Measurements from ENCODE around the gene KPTN.
A peak's percentile ranks its signal among the peaks of the same experiment; 100 is the strongest.

Gene KPTN

DNA sequence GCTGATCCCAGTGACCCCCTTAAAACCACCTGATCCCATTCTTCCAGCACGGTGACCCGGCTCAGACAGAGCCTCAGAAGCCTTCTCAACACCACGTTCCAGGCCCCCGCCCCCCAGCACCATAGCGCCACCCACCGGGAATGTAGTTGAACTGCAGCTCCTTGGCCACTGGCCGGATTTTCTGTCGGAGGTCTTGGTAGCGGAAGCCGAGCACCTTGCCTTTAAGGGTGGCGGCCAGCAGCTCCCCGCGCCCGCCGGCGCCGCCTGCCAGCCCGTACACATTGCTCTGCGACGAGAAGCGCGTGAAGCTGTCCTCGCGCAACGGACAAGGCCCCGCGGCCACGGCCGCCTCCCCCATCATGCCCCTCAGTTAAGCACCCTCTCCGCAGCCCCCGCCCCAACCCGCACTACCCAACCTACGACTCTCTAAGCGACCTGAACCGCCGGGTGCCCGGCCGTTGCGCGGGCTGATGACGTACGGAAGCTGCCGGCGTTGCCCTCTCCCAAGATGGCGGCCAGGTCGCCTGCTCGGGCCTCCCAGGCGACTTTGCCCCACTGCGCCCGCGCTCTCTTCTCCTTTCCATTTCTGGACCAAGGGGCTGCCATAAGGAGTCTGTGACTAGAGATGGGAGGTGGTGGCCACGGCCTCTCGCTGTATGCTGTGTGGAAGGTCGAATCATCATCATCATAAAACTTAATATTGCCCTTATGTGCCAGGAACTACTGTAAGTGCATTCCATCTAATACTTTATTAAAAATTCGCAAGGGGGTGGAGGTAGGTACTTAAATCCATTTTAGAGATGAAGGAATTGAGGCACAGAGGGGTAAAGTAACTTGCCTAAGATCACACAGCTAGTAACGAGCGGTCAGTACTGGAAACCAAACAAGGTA, at the start of gene KPTN:
KPTN (minus strand) TSS at position 420 of the 891 bp plus-strand sequence; CDS start at position 361, 59 bp downstream.
- no peaks in the 10 kb centered on the region; the same call in 1 of the 2 replicates for H3K36me3 ChIP-seq (ENCODE audit: insufficient read depth, low read length)
- peaks cover 9% of the 10 kb centered on the region for H3K79me2 ChIP-seq (ENCODE audit: insufficient read depth, low read length)
- no peaks in the 10 kb centered on the region for H4K20me1 ChIP-seq (ENCODE audit: insufficient read depth, low read length, poor library complexity, severe bottlenecking)
- H2AFZ ChIP-seq (ENCODE audit: low read length): peak within 1 kb of the TSS; percentile 98
- H3K4me2 ChIP-seq (ENCODE audit: low read depth, low read length, poor library complexity, severe bottlenecking): peak within 1 kb of the TSS; percentile 91
- TF ChIP-seq EZH2phosphoT487 (IDR thresholded peaks at IDR 0.05; ENCODE audit: borderline replicate concordance): no peak
- TF ChIP-seq, protein P1, sequence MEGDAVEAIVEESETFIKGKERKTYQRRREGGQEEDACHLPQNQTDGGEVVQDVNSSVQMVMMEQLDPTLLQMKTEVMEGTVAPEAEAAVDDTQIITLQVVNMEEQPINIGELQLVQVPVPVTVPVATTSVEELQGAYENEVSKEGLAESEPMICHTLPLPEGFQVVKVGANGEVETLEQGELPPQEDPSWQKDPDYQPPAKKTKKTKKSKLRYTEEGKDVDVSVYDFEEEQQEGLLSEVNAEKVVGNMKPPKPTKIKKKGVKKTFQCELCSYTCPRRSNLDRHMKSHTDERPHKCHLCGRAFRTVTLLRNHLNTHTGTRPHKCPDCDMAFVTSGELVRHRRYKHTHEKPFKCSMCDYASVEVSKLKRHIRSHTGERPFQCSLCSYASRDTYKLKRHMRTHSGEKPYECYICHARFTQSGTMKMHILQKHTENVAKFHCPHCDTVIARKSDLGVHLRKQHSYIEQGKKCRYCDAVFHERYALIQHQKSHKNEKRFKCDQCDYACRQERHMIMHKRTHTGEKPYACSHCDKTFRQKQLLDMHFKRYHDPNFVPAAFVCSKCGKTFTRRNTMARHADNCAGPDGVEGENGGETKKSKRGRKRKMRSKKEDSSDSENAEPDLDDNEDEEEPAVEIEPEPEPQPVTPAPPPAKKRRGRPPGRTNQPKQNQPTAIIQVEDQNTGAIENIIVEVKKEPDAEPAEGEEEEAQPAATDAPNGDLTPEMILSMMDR (conservative IDR thresholded peaks at IDR 0.05; ENCODE audit: low read length): peak; percentile 96
- H3K9ac ChIP-seq (ENCODE audit: low read depth, low read length, poor library complexity, severe bottlenecking): peak within 1 kb of the TSS; percentile 95
- no peaks in the 10 kb centered on the region for H3F3A ChIP-seq (ENCODE audit: low read depth)
- H3K4me3 ChIP-seq (ENCODE audit: low read length, poor library complexity, severe bottlenecking): peak within 1 kb of the TSS; percentile 100
- no peaks in the 10 kb centered on the region for H3K9me2 ChIP-seq (replicated peaks; ENCODE audit: low read depth, low read length)
- no peaks in the 10 kb centered on the region for H3K9me3 ChIP-seq (ENCODE audit: insufficient read depth, low read depth, low read length)
- H3K27me3 ChIP-seq (ENCODE audit: insufficient read depth, low read length, poor library complexity, severe bottlenecking): no peaks in the 10 kb centered on the region
- peaks cover 28% of the 10 kb centered on the region for H3K4me1 ChIP-seq (ENCODE audit: insufficient read depth, low read length, poor library complexity, severe bottlenecking)

DNA sequence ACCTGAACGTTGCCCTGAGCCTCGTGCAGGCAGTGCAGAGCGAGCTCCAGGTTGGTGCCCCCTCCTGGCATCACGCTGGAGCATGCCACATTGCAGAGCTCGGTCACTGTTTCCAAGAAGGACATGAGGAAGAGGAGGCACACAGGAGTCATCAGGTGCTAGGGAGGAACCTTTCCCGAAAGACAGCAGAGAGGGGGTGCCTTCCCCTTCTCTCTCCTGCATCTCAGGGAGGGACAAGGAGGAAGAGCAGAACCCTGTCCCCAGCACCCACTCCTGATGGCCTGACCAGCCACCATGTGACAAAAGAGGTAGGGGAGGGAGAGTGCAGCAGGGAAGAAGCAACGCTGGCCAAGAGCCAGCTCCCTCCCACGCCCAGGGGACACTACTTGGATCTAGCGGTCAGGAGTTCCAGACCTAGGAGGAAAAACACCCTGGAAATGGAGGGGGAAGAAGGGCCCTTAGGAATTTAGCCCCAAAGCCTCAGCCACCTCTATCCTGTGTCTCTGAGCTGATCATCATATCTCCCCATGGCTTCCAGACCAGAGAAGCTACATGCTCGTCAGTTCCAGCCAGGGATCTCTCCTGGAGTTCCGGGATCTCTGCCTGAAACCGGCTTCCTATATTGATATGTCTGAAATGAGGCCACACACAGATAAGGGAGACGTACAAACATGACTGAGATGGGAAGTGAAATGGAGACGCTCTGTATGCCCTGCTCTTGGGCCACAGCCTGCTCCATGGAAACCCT, 47.8 kb upstream of the KPTN start:
- Histone ChIP-seq H3F3A (ENCODE audit: low read depth) (no peaks in the 10 kb centered on the region), H3K4me3 (ENCODE audit: low read length, poor library complexity, severe bottlenecking) (no peak overlapping the region), H3K9ac (ENCODE audit: low read depth, low read length, poor library complexity, severe bottlenecking) (no peak overlapping the region), H3K9me3 (ENCODE audit: insufficient read depth, low read depth, low read length) (no peaks in the 10 kb centered on the region), H3K4me1 (ENCODE audit: insufficient read depth, low read length, poor library complexity, severe bottlenecking) (no peaks in the 10 kb centered on the region), H3K9me2 (replicated peaks; ENCODE audit: low read depth, low read length) (no peaks in the 10 kb centered on the region), H3K79me2 (ENCODE audit: insufficient read depth, low read length) (no peaks in the 10 kb centered on the region), H3K36me3 (ENCODE audit: insufficient read depth, low read length) (no peaks in the 10 kb centered on the region), H4K20me1 (ENCODE audit: insufficient read depth, low read length, poor library complexity, severe bottlenecking) (no peaks in the 10 kb centered on the region), H3K27me3 (ENCODE audit: insufficient read depth, low read length, poor library complexity, severe bottlenecking) (no peaks in the 10 kb centered on the region), H3K4me2 (ENCODE audit: low read depth, low read length, poor library complexity, severe bottlenecking) (no peak overlapping the region), H2AFZ (ENCODE audit: low read length) (no peak overlapping the region)
- TF ChIP-seq EZH2phosphoT487 (IDR thresholded peaks at IDR 0.05; ENCODE audit: borderline replicate concordance): no peak
- TF ChIP-seq, protein P1 (conservative IDR thresholded peaks at IDR 0.05; ENCODE audit: low read length): peak; percentile 36; the same call in 1 of the 2 replicates

DNA sequence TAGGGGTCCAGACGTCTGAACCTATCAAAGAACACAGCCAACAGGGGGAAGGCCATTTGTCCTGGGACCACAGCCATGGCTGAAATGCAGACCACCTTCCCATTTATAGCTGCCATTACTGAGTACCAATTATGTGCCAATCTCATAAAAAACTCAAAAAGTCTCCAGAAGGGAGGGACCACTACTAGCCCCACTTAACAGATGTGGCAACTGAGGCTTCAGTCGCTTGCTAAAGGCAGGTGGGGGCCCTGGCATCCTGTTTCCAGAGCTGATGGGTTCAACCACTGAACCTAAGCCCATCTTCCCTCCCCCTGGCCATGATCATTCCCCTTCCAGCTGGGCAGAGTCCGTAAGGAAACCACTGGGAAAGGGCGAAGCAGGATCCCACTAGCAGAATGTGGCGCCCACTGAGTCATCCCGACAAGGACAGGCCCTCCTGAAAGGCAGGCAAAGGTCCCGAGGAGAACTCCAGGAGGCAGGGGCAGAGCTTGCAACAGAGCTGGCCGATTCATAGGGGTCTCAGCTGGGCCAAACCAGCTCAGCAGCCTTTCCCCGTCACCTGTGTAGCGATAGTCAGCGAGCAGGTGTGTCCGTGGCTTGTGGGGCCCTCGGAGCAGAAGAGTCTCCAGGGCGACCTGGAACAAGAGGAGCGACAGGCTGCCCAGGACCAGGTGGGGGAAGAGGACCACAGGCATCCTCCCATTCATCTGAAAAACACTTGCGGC, 45.2 kb upstream of the KPTN start:
- Histone ChIP-seq H3K27me3 (ENCODE audit: insufficient read depth, low read length, poor library complexity, severe bottlenecking) (no peaks in the 10 kb centered on the region), H3K9me2 (replicated peaks; ENCODE audit: low read depth, low read length) (no peaks in the 10 kb centered on the region), H3K9me3 (ENCODE audit: insufficient read depth, low read depth, low read length) (no peaks in the 10 kb centered on the region), H3K4me3 (ENCODE audit: low read length, poor library complexity, severe bottlenecking) (no peak overlapping the region), H3K9ac (ENCODE audit: low read depth, low read length, poor library complexity, severe bottlenecking) (no peak overlapping the region), H3K4me2 (ENCODE audit: low read depth, low read length, poor library complexity, severe bottlenecking) (no peak overlapping the region), H3F3A (ENCODE audit: low read depth) (no peaks in the 10 kb centered on the region), H3K36me3 (ENCODE audit: insufficient read depth, low read length) (no peaks in the 10 kb centered on the region), H2AFZ (ENCODE audit: low read length) (no peak overlapping the region), H3K4me1 (ENCODE audit: insufficient read depth, low read length, poor library complexity, severe bottlenecking) (no peaks in the 10 kb centered on the region), H3K79me2 (ENCODE audit: insufficient read depth, low read length) (no peaks in the 10 kb centered on the region), H4K20me1 (ENCODE audit: insufficient read depth, low read length, poor library complexity, severe bottlenecking) (no peaks in the 10 kb centered on the region)
- TF ChIP-seq, protein P1 (conservative IDR thresholded peaks at IDR 0.05; ENCODE audit: low read length): no peak
- no peak for TF ChIP-seq EZH2phosphoT487 (IDR thresholded peaks at IDR 0.05; ENCODE audit: borderline replicate concordance)
